ENCODE measurements around the gene RNF144A.

DNA sequence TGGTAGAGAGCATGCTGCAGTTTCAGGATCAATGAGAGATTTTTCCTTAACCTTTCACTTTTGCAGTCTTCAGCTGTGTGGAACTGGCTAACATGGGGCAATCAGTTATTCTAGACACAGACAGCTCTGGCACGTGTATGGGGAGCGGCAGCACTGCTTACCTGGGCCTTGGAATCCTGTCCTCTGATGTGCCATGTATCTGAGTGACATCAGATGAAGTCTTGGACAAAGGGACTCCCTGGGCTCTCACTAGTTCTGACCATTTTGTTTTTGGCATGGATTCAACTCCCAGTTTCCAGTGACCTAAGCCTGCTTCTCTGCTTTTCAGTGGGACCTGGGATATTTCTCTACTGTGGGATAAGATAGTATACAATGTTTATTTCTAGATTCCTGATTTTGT lies 54.3 kb downstream of the RNF144A start:
- no peak for TF ChIP-seq POLR2A (IDR thresholded peaks at IDR 0.05)
- TF ChIP-seq, protein P1, sequence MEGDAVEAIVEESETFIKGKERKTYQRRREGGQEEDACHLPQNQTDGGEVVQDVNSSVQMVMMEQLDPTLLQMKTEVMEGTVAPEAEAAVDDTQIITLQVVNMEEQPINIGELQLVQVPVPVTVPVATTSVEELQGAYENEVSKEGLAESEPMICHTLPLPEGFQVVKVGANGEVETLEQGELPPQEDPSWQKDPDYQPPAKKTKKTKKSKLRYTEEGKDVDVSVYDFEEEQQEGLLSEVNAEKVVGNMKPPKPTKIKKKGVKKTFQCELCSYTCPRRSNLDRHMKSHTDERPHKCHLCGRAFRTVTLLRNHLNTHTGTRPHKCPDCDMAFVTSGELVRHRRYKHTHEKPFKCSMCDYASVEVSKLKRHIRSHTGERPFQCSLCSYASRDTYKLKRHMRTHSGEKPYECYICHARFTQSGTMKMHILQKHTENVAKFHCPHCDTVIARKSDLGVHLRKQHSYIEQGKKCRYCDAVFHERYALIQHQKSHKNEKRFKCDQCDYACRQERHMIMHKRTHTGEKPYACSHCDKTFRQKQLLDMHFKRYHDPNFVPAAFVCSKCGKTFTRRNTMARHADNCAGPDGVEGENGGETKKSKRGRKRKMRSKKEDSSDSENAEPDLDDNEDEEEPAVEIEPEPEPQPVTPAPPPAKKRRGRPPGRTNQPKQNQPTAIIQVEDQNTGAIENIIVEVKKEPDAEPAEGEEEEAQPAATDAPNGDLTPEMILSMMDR (IDR thresholded peaks at IDR 0.05): no peak
